Stimulated activated CD4-positive, alpha-beta T cell treated with anti-CD3 and anti-CD28 coated beads, Interleukin-2, amount 100 ng/mL, for 24 hours (primary cell): Measurements from ENCODE around the gene DDIT4.

Experiments used
- DNase-seq, 2 donors: peaks; one replicate each; pipeline ENCODE4 v3.0.0-alpha.2; 2020

Gene DDIT4

DNA sequence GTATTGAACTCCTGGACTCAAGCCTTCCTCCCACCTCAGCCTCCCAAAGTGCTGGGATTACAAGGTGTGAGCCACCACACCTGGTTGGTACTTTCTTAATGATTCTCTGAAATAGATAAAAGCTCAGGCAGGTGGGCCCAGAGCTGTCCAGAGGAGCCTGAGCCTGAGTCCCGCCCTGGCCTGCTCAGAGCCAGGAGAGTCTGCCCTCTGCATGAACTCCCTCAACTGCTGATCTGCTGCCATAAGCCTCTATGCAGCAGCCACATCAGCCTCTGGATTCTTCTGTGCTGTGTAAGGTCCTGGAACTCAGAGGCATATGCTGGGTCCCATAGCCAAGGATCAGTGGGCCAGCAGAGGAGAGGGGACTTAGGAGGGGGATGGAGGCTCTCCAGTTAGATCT, 23.1 kb upstream of the DDIT4 start:
- DNase-seq, result no peak

- DNase-seq, result no peak
These were observed 22.1 kb upstream of the DDIT4 start for GRCh38 chr10:72251635-72252034.

- no peak for DNase-seq
These were observed 20.8 kb upstream of the DDIT4 start for GRCh38 chr10:72252972-72253371.

GRCh38 chr10:72253578-72253977, 20.1 kb upstream of the DDIT4 start:
- no peak for DNase-seq

GRCh38 chr10:72254813-72255568, 18.7 kb upstream of the DDIT4 start:
- DNase-seq, result peak; percentile 37 to 40

GRCh38 chr10:72255977-72256729, 17.6 kb upstream of the DDIT4 start:
- DNase-seq, result no peak

DNA sequence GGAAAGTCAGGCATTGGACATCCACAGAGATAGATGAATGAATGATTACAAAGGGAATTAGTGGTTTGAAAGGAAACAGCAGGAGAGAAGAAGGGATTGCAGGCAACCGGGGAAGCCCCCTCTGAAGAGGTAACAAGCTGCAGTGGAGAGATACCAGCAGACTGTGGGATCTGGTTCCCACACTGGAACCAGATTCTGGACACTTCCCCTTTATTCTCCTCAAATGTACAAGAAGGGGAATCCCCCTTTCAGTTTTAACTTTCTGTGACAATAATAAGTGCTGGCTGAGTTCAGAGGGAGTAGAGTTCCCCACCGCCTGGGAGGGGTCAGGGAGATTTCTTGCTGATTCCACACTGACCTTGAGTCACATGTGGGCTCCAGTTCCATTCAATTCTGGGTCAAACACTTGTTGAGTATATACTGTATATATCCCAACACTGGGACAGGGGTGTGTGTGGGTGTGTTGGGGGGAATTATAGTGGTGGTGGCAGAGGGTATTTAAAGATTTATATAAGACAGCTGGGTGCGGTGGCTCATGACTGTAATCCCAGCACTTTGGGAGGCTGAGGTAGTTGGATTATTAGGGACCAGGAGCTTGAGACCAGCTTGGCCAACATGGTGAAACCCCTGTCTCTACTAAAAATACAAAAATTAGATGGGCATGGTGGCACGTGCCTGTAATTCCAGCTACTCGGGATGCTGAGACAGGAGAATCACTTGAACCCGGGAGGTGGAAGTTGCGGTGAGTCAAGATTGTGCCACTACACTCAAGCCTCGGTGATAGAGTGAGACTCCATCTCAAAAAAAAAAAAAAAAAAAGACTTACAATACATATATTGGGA, 16.5 kb upstream of the DDIT4 start:
- no peak for DNase-seq

GRCh38 chr10:72258617-72259016, 15.1 kb upstream of the DDIT4 start:
- DNase-seq, result no peak

DNA sequence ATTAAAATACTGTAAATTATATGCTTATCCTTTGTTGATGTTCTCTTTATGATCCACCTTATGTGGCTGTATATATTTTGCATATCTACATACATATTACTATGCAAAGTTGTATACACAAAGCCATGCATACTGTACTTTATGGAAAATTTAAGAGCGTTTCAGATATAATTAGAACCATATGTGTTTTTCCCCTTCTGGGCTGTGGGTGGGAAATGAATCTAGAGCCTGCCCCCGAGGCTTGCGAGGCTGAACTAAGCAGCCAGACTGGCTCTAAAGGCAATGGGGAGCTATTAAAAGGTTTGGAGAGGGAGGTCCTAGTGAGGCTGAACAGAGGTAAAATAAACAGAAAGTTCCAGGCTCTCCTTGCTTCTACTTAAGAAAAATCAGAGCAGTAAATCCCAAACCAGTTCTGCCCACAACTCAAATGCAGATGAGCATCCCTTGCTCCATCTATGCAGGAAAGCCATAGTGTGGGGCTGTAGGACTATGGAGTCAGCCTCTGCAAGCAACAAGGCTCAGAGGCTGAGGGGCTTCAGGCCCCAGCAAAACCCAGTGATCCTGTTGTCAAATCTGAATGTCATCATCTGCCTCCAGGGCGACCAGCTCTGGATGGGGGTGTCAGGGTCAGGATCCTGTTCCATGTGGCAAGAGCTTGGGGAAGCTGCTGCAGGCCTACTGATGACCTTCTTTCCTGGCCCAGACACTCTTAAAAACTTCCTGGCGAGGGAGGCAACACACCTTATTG, 14.1 kb upstream of the DDIT4 start:
- peak in 1 of 2 donors; percentile 26 for DNase-seq

DNA sequence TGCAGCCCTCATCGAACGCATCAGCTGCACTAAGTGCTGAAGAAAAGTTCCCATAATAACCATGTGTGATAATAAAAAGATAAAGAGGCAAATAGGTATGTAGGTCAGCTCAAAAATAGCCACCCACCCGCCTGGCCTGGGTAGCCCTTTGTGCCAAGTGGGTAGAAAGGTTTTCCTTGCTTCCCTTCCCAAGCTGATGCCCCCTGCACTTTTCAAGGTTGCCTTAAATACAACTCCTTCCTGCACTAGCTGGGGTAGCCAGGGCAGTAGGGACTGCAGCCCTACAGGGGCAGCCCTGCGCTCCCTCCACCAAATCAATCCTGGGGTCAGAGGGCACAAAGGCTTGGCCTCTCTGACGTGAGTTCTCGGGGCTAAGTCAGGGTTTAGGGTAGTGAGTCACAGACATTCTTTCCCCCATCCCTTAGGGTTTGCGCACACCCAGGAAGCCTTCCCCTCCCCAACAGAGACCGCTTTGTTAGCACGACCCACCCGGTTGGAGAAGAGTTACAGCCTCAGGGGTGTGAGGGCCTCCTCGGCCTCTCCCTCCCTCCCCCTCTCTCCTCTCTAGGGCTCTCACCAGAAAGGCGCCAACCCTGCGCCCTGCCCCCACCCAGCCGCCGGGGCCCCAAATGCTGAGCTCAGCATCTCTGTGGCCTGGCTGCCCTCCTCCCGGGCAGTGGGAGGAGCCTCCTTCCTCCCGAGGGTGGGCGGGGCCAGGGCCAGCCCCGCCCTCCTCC, 13.3 kb upstream of the DDIT4 start:
- DNase-seq, result peak; percentile 80 to 91

DNA sequence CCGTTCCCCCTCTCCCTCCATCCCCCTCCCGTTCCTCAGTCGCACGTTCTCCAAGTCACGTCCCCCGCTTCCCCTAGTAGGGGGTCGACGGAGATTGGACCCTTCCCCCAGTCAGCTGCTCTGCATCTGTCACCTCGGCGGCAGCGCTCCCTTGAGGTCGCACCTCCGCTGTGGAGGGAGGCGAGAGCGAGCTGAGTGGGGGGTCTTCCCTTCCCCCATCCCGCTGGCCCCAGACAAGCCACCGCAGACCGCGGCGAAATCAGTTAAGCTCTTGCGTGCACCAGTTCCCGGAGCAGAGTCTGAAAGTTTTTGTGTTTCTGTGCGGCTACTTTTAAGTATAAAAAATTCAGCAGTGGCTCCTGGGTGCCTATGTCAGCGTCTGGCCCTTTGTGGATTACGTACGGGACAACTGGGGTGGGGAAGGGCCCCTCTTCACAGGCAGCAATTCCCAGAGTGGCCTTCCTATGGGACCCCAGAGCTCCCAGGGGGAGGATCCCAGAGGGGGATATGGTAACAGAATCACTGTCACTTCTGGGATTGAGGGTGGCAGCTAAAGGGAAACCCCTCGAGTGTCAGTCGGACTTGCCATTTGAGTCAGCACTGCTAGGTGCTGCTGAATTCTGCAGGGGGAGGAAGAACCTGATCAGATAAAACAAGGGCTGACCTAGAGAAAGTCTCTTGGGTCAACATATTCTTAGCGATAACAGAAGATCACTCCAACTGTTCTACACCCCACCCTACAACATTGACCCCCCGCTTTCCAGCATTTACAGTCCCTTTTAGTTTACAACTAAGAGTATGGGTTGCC, 12.5 kb upstream of the DDIT4 start:
- DNase-seq, result peak; percentile 57 to 64

DNA sequence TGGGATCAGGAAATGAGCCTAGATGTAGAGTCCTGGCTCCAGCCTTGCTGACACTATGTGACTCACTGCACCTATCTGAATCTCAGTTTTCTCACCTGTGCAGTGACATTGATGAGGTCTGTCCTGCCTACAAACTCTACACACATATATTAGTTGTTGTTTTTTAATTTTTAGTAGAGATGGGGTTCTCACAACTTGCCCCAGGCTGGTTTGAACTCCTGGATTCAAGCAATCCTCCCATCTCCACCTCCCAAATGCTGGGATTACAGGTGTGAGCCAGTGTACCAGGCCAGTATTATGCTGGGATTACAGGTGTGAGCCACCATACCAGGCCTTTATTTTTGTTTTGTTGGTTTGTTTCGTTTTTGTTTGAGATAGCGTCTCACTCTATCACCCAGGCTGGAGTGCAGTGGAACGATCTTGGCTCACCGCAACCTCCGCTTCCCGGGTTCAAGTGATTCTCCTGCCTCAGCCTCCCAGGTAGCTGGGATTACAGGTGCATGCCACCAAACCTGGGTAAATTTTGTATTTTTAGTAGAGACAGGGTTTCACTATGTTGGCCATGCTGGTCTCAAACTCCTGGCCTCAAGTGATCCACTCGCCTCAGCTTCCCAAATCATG, 11.8 kb upstream of the DDIT4 start:
- no peak for DNase-seq

GRCh38 chr10:72263613-72264241, 10.0 kb upstream of the DDIT4 start:
- DNase-seq, result peak in 1 of 2 donors; percentile 31

- DNase-seq, result no peak
These were observed 9.2 kb upstream of the DDIT4 start for GRCh38 chr10:72264536-72264935.

GRCh38 chr10:72265508-72265907, 8.2 kb upstream of the DDIT4 start:
- DNase-seq, result no peak

DNA sequence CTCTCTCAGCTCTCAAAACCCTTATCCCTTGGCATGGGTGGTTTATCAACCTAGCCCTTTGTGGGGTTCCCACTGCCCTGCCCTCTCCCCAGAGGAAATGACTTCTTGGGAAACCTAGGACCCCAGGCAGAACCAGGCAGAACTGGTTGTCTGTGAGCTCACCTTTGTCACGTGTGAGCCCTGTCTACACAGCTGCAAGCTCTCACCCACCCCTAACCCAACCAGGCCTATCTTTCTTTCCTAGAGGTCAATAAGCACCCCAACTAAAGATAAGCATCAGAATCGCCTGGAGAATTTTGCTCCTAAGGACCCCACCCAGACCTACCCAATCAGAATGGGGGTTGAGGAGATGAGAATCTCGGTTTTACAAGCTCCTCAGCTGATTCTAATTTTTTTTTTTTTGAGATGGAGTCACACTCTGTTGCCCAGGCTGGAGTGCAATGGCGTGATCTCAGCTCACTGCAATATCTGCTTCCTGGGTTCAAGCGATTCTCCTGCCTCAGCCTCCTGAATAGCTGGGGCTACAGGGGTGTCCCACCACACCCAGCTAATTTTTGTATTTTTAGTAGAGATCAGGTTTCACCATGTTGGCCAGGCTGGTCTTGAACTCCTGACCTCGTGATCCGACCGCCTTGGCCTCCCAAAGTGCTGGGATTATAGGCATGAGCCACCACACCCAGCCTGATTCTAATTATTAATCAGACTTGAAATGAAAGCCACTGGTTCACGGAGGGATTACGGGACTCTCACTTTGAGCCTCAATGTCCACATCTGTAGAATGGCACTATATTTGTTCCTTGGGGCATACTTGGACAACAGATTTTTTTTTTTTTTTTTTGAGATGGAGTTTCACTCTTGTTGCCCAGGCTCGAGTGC, 7.5 kb upstream of the DDIT4 start:
- DNase-seq, result no peak

DNA sequence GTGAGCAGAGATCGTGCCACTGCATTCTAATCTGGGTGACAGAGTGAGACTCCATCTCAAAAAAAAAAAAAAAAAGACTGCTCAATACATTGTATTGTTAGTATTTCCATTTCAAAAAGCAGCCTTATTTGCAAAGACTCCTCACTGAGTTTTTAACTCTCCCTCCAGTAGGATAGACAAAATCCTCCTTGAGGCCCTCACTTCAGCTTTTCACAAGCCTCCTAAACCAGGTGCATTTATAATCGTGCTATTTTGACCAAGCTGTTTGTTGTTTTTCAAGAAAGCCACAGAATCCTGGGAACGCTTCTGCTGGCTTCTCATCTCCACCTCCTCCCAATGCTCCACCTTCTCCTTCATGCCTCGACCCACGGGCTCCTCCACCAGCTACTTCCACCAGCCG, 6.3 kb upstream of the DDIT4 start:
- no peak for DNase-seq

DNA sequence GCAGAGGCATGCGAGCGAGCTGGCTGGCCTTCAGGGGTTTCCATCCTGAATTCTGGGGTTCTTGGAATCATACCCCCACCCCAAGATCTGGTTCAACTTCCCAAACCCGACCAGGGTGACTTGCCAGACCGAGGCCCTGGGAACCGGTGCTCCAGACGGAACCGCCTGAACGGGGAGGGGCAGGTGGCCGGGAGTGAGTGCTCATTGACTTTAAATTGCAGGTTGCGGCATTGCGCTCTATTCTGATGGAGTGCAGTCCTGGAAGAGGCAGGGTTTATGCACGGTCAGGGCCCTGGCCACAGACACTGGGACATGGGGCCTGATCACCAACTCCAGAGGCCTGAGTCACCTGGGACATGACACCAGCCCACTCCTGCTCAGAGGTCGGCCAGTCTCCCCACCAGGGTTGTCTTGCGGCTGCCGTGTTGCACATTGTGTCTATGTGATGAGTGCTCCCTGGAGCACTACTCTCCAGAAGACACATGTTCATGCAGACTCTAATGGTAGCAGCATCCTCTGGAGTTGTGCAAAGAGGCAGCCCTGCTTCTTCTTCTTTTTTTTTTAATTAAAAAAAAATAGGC, 5.8 kb upstream of the DDIT4 start:
- no peak for DNase-seq
